ENCODE data around the gene ZNF827. TPM values are rescaled to one million over a fixed set of nuclear protein-coding genes. Genes with fewer than 3 reads are reported as not detected.

ZNF827 gene
- total RNA-seq, 1 experiment from 2014 or later: 29.4 TPM

DNA sequence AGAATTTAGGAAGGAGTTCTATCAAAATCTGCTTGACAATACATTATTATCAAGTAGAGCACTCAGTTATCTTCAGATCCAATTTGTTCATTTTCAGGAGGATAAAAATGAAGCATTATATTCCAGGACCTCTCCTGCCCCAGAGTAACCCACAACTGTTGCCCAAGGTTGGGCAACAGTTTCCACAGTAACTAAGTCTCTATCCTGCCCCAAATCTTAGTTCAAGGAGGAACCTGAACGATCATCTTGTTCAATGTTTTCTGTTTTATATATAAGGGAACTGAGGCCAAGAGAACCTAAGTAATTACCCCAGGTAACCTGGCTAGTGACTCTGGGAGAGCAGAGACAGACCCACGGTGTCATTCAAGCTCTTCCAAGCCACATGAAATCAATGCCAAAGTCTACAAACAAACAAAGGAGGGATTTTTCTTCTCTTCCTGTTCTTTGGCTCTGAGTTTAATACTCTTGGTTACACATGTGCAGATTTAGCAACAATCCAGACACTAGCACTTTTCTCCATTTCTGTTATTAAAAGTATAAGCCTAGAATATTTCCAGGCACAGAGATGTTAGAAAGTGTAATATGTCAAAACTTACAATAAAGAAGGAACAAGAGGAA is 153.1 kb downstream of the ZNF827 start:
- no peak overlapping the region for H2AFZ ChIP-seq (ENCODE audit: low read length)
- H4K91ac ChIP-seq (ENCODE audit: insufficient read length, low read depth, low read length): no peak overlapping the region
- no peaks in the 10 kb centered on the region for H4K20me1 ChIP-seq (ENCODE audit: control insufficient read depth, insufficient read depth, insufficient read length)
- DNase-seq: no peak
- no peaks in the 10 kb centered on the region for H3K27me3 ChIP-seq (ENCODE audit: insufficient read depth, low read length)
- Mint-ChIP-seq H3K27ac (no peak overlapping the region), H3K9me3 (no peaks in the 10 kb centered on the region), H3K36me3 (ENCODE audit: insufficient read depth in 1 of 3, low read depth in 3 of 3) (peaks cover 28 to 46% (median 33%) of the 10 kb centered on the region in 3 experiments), H3K4me3 (no peak overlapping the region), H3K4me1 (peaks cover under 1 to 6% of the 10 kb centered on the region in 2 experiments; a peak in 3 of 4 replicates), H3K27me3 (ENCODE audit: low read depth) (no peaks in the 10 kb centered on the region)
- H3T11ph ChIP-seq (ENCODE audit: low read length): no peak overlapping the region
- no peak overlapping the region for H2AK5ac ChIP-seq (ENCODE audit: insufficient read length, low read length)
- no peak overlapping the region for H3K4me2 ChIP-seq (ENCODE audit: insufficient read depth, insufficient read length, low read length)
- H3K4me1 ChIP-seq (ENCODE audit: insufficient read depth, low read length): no peaks in the 10 kb centered on the region
- no peak overlapping the region for H3K14ac ChIP-seq (ENCODE audit: insufficient read depth, low read length)
- H4K8ac ChIP-seq (replicated peaks; ENCODE audit: insufficient read length, low read depth, low read length): no peak overlapping the region
- H3K27ac ChIP-seq (ENCODE audit: insufficient read length, low read depth, low read length): no peak overlapping the region
- H3K18ac ChIP-seq (ENCODE audit: insufficient read length, low read depth, low read length): no peak overlapping the region
- no peaks in the 10 kb centered on the region for H3K79me1 ChIP-seq (ENCODE audit: insufficient read depth, low read depth, low read length, poor library complexity, severe bottlenecking)
- no peak overlapping the region for H2BK12ac ChIP-seq (ENCODE audit: insufficient read length, low read depth, low read length)
- H2BK20ac ChIP-seq (ENCODE audit: low read depth, low read length, poor library complexity, severe bottlenecking): no peak overlapping the region
- no peak overlapping the region for H3K23ac ChIP-seq (ENCODE audit: insufficient read length, low read depth, low read length)
- no peak overlapping the region for H3K4ac ChIP-seq (ENCODE audit: low read depth, low read length)
- no peak overlapping the region for H2BK5ac ChIP-seq (ENCODE audit: insufficient read length, low read length)
- WGBS (ENCODE audit: extremely low coverage, insufficient read length, low lambda C conversion rate): no CpG with 5 or more reads among the region's 2 CpGs
- no peak overlapping the region for H3K56ac ChIP-seq (ENCODE audit: insufficient read length, low read depth, low read length)
- no peak overlapping the region for H4K5ac ChIP-seq (ENCODE audit: insufficient read length, low read depth, low read length)
- TF ChIP-seq, protein P1, sequence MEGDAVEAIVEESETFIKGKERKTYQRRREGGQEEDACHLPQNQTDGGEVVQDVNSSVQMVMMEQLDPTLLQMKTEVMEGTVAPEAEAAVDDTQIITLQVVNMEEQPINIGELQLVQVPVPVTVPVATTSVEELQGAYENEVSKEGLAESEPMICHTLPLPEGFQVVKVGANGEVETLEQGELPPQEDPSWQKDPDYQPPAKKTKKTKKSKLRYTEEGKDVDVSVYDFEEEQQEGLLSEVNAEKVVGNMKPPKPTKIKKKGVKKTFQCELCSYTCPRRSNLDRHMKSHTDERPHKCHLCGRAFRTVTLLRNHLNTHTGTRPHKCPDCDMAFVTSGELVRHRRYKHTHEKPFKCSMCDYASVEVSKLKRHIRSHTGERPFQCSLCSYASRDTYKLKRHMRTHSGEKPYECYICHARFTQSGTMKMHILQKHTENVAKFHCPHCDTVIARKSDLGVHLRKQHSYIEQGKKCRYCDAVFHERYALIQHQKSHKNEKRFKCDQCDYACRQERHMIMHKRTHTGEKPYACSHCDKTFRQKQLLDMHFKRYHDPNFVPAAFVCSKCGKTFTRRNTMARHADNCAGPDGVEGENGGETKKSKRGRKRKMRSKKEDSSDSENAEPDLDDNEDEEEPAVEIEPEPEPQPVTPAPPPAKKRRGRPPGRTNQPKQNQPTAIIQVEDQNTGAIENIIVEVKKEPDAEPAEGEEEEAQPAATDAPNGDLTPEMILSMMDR (conservative IDR thresholded peaks at IDR 0.05): no peak
- no peaks in the 10 kb centered on the region for H3K23me2 ChIP-seq (ENCODE audit: insufficient read length, low read depth, low read length, poor library complexity, severe bottlenecking)
- no peaks in the 10 kb centered on the region for H3K79me2 ChIP-seq (ENCODE audit: insufficient read depth, low read length)
- no peak overlapping the region for H2BK15ac ChIP-seq (ENCODE audit: low read depth, low read length)
- H3K9me3 ChIP-seq (ENCODE audit: control insufficient read depth, low read depth, low read length): no peaks in the 10 kb centered on the region
- no peak overlapping the region for H2BK120ac ChIP-seq (ENCODE audit: low read depth, low read length, poor library complexity, severe bottlenecking)
- no peak overlapping the region for H3K9ac ChIP-seq (ENCODE audit: extremely low read depth, insufficient read length, low read length)

Data from H9 (cell line).